BJ (cell line): ENCODE measurements around the gene ALDOB. TPM values are rescaled to one million over a fixed set of nuclear protein-coding genes. Genes with fewer than 3 reads are reported as not detected.

Experiments
- CTCF ChIA-PET: fragments of 350-600 bp; formaldehyde crosslinking; extraction: SDS; loops from one replicate; lab custom pipeline; 2021; ENCODE audit warnings: antibody characterized with exemption, inconsistent platforms; lab: Yijun Ruan, JAX
- POLR2A ChIA-PET: fragments of 300-600 bp; sonication (Branson Sonifier 250); formaldehyde crosslinking; extraction: SDS; loops from one replicate; lab custom pipeline; 2021; ENCODE audit warnings: antibody characterized with exemption; lab: Charles Lee
- DNase-seq: peaks from one replicate; pipeline ENCODE4 v3.0.0-alpha.2; 2011; ENCODE audit warnings: low read depth
- H3K27me3 ChIP-seq: 2 replicates; pipeline ENCODE4 v1.6.0; 2011; ENCODE audit warnings: low read length; ENCODE audit not compliant: control insufficient read depth, insufficient read depth
- H3K36me3 ChIP-seq: 2 replicates; pipeline ENCODE4 v1.5.1; 2011; ENCODE audit warnings: low read length; ENCODE audit not compliant: control insufficient read depth, insufficient read depth
- H3K4me3 ChIP-seq: 2 replicates; pipeline ENCODE4 v1.5.1; 2011; ENCODE audit warnings: low read depth, mild to moderate bottlenecking, control low read depth, low read length
- polyA plus RNA-seq: library from polyadenylated mRNA; depleted of rRNA; stranded (reverse); fragments of >200 nt; gene quantifications from 2 replicates; pipeline ENCODE4 v1.2.3, GENCODE V29; 2011
- TF ChIP-seq, protein P1 (sequence below): IDR thresholded peaks from 2 replicates; pipeline ENCODE4 v1.5.1; 2011; ENCODE audit warnings: low read depth, mild to moderate bottlenecking, control low read depth, inconsistent platforms, low read length, moderate library complexity; ENCODE audit not compliant: insufficient read depth

The ALDOB gene
- polyA plus RNA-seq, 1 experiment: not detected

DNA sequence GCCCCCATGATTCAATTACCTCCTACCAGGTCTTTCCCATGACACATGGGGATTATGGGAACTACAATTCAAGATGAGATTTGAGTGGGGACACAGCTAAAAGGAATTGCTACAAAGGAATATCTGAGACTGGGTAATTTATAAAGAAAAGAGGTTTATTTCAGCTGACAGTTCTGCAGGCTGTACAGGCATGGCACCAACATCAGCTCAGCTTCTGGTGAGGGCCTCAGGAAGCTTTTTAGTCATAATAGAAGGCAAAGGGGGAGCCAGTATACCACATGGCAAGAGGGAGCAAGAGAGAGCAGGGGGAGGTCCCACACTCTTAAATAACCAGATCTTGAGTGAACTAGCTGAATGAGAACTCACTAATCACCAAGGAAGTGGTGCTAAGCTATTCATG, 11.2 kb upstream of the ALDOB start:
- ChIA-PET POLR2A (no interaction called here), CTCF (interaction anchor here (1.3 to 2.0 kb wide), 4 partner anchors 10 to 94 kb away, joined by 4 to 7 read pairs (median 5); no protein-coding TSS in a partner anchor)
- DNase-seq: no peak
- TF ChIP-seq, protein P1, sequence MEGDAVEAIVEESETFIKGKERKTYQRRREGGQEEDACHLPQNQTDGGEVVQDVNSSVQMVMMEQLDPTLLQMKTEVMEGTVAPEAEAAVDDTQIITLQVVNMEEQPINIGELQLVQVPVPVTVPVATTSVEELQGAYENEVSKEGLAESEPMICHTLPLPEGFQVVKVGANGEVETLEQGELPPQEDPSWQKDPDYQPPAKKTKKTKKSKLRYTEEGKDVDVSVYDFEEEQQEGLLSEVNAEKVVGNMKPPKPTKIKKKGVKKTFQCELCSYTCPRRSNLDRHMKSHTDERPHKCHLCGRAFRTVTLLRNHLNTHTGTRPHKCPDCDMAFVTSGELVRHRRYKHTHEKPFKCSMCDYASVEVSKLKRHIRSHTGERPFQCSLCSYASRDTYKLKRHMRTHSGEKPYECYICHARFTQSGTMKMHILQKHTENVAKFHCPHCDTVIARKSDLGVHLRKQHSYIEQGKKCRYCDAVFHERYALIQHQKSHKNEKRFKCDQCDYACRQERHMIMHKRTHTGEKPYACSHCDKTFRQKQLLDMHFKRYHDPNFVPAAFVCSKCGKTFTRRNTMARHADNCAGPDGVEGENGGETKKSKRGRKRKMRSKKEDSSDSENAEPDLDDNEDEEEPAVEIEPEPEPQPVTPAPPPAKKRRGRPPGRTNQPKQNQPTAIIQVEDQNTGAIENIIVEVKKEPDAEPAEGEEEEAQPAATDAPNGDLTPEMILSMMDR: no peak
- H3K27me3 ChIP-seq: peaks cover 5% of the 10 kb centered on the region; the same call in 1 of the 2 replicates
- no peak overlapping the region for H3K4me3 ChIP-seq
- H3K36me3 ChIP-seq: no peaks in the 10 kb centered on the region

DNA sequence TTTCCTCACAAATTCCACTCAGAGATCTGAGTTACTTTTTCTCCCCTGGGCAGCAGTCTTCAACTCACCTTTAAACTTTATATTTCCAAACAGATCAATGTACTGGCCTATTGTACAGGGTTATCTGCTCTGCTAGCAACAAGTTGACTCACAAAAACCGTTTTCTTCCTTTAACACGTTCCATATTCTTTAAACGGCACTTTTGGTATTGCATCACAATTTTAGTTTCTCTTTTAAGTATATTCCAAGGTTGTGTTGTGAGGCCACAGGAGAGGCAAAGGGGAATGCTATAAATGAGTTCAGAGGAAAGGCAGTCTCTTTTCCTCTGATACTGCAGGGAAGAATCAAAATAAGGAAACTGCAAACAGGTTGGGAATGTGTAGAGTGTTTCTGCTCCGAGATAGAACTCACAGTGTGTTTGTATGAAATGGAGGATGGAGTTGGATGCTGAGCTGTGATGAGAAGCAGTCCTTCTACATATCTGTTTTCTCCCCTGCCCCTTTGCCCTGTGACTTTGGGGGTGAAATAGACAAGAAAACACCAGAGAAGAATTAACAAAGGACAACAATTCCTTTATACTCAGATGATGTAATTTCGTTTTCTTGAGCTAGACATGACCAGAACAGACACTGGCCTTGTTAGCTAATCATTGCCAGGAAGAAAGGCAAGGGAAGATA, 9.9 kb upstream of the ALDOB start:
- TF ChIP-seq, protein P1: no peak
- Histone ChIP-seq H3K27me3 (peaks cover 5% of the 10 kb centered on the region; the same call in 1 of the 2 replicates), H3K4me3 (no peak overlapping the region), H3K36me3 (no peaks in the 10 kb centered on the region)
- POLR2A ChIA-PET: interaction anchor here (0.6 kb wide), 1 partner anchor 65 kb away, joined by 3 read pairs; no protein-coding TSS in a partner anchor
- DNase-seq: no peak
- CTCF ChIA-PET: interaction anchor here (1.5 to 2.0 kb wide), 4 partner anchors 13 to 95 kb away, joined by 4 to 7 read pairs (median 6); no protein-coding TSS in a partner anchor

DNA sequence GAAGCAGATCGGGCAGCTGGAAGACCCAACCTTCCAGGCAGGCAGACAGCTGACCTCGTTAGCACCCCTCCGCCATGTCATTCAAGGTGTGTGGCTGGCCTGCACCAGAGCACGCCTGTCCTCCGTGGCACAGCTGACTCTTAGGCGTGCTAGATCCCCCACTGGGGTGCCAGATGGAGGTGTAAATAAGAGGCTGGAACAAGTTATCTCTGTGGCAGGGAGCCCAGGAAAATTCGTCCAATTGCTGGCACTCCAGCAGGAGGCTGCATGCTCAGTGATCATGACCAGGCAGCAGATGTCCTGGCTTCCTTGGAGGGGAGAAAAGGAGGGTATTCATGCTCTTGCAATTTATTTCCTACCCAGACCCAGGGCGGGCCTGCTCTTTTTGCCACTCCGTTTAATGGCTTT, 7.8 kb upstream of the ALDOB start:
- TF ChIP-seq, protein P1: no peak
- no peak overlapping the region for H3K4me3 ChIP-seq
- ChIA-PET CTCF (no interaction called here), POLR2A (no interaction called here)
- peaks cover 5% of the 10 kb centered on the region; the same call in 1 of the 2 replicates for H3K27me3 ChIP-seq
- H3K36me3 ChIP-seq: no peaks in the 10 kb centered on the region
- DNase-seq: no peak

DNA sequence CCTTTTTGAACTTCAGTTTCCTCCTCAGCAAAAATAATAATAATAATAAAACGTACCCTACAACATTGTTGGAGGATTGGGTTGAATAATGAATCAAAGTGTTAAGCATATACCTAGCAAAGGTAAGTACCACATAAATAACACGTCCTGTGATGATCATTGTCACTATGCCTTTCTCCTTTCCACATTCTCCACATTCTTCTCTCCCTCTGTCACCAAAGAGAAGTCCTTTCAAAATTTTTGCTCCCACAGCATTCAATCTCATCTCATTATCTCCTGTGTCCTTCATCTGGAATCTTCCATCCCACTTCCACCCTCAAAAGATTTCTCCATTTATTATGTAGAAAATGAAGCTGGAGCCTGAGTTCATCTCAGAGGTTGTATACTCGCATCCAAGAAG, 7.2 kb upstream of the ALDOB start:
- ChIA-PET POLR2A (no interaction called here), CTCF (no interaction called here)
- TF ChIP-seq, protein P1: no peak
- H3K27me3 ChIP-seq: peaks cover 5% of the 10 kb centered on the region; the same call in 1 of the 2 replicates
- no peaks in the 10 kb centered on the region for H3K36me3 ChIP-seq
- no peak overlapping the region for H3K4me3 ChIP-seq
- DNase-seq: no peak

DNA sequence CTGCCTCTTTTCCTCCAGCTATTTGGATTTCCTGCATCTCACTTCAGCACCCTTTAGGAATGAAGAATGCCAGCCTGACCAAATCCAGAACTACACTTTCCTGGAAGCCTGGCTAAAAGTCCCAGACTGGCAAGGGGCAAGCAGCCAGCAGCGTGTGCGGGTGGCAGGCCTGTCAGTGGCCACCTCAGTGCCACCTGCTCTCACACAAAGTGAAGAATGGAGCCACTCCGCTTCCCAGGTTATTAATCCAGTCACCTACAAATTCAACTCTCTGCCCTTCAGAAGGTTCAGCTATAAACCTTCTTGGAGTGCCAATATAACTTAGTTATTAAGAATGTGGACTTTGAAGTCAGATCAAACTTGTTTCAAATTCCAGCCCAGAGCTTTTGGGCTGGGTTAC, 6.7 kb upstream of the ALDOB start:
- TF ChIP-seq, protein P1: no peak
- CTCF ChIA-PET: no interaction called here
- no peaks in the 10 kb centered on the region for H3K36me3 ChIP-seq
- H3K4me3 ChIP-seq: no peak overlapping the region
- POLR2A ChIA-PET: no interaction called here
- H3K27me3 ChIP-seq: peaks cover 5% of the 10 kb centered on the region; the same call in 1 of the 2 replicates
- no peak for DNase-seq
